HepG2 (cell line): Measurements from ENCODE around the gene NOC2L. TPM values are rescaled to one million over a fixed set of nuclear protein-coding genes. Genes with fewer than 3 reads are reported as not detected.

Experiments
- AKAP8 ChIP-seq: sonication (generic); formaldehyde crosslinking; IDR thresholded peaks from 2 replicates; pipeline ENCODE4 v1.5.1; 2020; ENCODE audit warnings: mild to moderate bottlenecking, missing genetic modification reagents
- ARID4A ChIP-seq: sonication (generic); formaldehyde crosslinking; IDR thresholded peaks from 2 replicates; pipeline ENCODE4 v1.5.0; 2020; ENCODE audit warnings: mild to moderate bottlenecking, missing genetic modification reagents, borderline replicate concordance
- KAT7 ChIP-seq: IDR thresholded peaks from 2 replicates; pipeline ENCODE4 v1.6.1; 2018; ENCODE audit warnings: borderline replicate concordance, missing compliant biosample characterization
- KDM5A ChIP-seq: fragments of 200-600 bp; sonication (generic); IDR thresholded peaks from 2 replicates; pipeline ENCODE4 v1.7.0; 2018; ENCODE audit warnings: antibody characterized with exemption, mild to moderate bottlenecking, low read length, borderline replicate concordance
- MED1 ChIP-seq: sonication (generic); formaldehyde crosslinking; IDR thresholded peaks from 2 replicates; pipeline ENCODE4 v1.4.0; 2020; ENCODE audit warnings: missing genetic modification reagents
- NR2F6 ChIP-seq, 2 experiments: IDR thresholded peaks; 2 replicates each; pipeline ENCODE4 v1.6.1; 2016; ENCODE audit warnings: antibody characterized with exemption in 1 of 2, mild to moderate bottlenecking in 1 of 2
- SMAD3 ChIP-seq: sonication (generic); formaldehyde crosslinking; IDR thresholded peaks from 2 replicates; pipeline ENCODE4 v1.4.0; 2020; ENCODE audit warnings: missing genetic modification reagents
- SOX5 ChIP-seq: IDR thresholded peaks from 2 replicates; pipeline ENCODE4 v1.6.1; 2016; ENCODE audit warnings: borderline replicate concordance
- SUZ12 ChIP-seq: fragments of 150-350 bp; IDR thresholded peaks from 2 replicates; pipeline ENCODE4 v1.6.1; 2014; ENCODE audit warnings: low read depth, low read length
- TCF7 ChIP-seq: sonication (generic); IDR thresholded peaks from 2 replicates; pipeline ENCODE4 v1.6.1; 2016; ENCODE audit warnings: antibody characterized with exemption, low read depth
- TGIF2 ChIP-seq: IDR thresholded peaks from 2 replicates; pipeline ENCODE4 v1.6.1; 2016; ENCODE audit warnings: control low read depth, missing compliant biosample characterization
- YEATS4 ChIP-seq: sonication (generic); formaldehyde crosslinking; IDR thresholded peaks from 2 replicates; pipeline ENCODE4 v1.4.0; 2020; ENCODE audit warnings: missing genetic modification reagents, borderline replicate concordance
- ZBTB7A ChIP-seq: sonication (generic); formaldehyde crosslinking; IDR thresholded peaks from 2 replicates; pipeline ENCODE4 v1.8.0; 2022; ENCODE audit warnings: mild to moderate bottlenecking, missing genetic modification reagents
- ZKSCAN8 ChIP-seq: IDR thresholded peaks from 2 replicates; pipeline ENCODE4 v1.6.1; 2016; ENCODE audit warnings: borderline replicate concordance, missing genetic modification reagents, missing compliant biosample characterization
- ZNF343 ChIP-seq: sonication (generic); formaldehyde crosslinking; IDR thresholded peaks from 2 replicates; pipeline ENCODE4 v1.4.0; 2020; ENCODE audit warnings: mild to moderate bottlenecking, missing genetic modification reagents
- ZNF563 ChIP-seq: sonication (generic); formaldehyde crosslinking; IDR thresholded peaks from 2 replicates; pipeline ENCODE4 v1.8.0; 2022; ENCODE audit warnings: mild to moderate bottlenecking, moderate library complexity, missing genetic modification reagents
- ZNF577 ChIP-seq: sonication (generic); formaldehyde crosslinking; IDR thresholded peaks from 2 replicates; pipeline ENCODE4 v1.4.0; 2020; ENCODE audit warnings: mild to moderate bottlenecking, low read depth, missing genetic modification reagents, borderline replicate concordance
- ZNF768 ChIP-seq: sonication (generic); formaldehyde crosslinking; IDR thresholded peaks from 2 replicates; pipeline ENCODE4 v1.4.0; 2020; ENCODE audit warnings: missing genetic modification reagents
- ZNF773 ChIP-seq: sonication (generic); formaldehyde crosslinking; IDR thresholded peaks from 2 replicates; pipeline ENCODE4 v1.4.0; 2020; ENCODE audit warnings: missing genetic modification reagents, borderline replicate concordance
- ZNF777 ChIP-seq: sonication (generic); formaldehyde crosslinking; IDR thresholded peaks from 2 replicates; pipeline ENCODE4 v1.4.0; 2020; ENCODE audit warnings: missing genetic modification reagents
- ZSCAN20 ChIP-seq: sonication (generic); formaldehyde crosslinking; IDR thresholded peaks from 2 replicates; pipeline ENCODE4 v1.4.0; 2020; ENCODE audit warnings: missing genetic modification reagents, mild to moderate bottlenecking, borderline replicate concordance
- polyA plus RNA-seq, 8 experiments: library from polyadenylated mRNA; depleted of rRNA in 3 of 8; stranded (reverse) in 7 of 8; unstranded in 1 of 8; fragments of >200 nt; fragmentation: Illumina TruSeq in 4 of 8; extraction: Trizol in 4 of 8; gene quantifications; 2 replicates each; pipeline versions ENCODE4 v1.2.1 to v1.2.3, GENCODE V29; 2011 to 2016; ENCODE audit warnings: low read depth in 4 of 8, missing spikeins in 1 of 8, mixed read lengths in 1 of 8; ENCODE audit not compliant: insufficient read depth in 1 of 8
- total RNA-seq, 5 experiments: library from RNA; depleted of rRNA; stranded (reverse); fragments of >200 nt; fragmentation: Illumina TruSeq; extraction: Trizol; gene quantifications; 2 replicates each; pipeline ENCODE4 v1.2.3, GENCODE V29; 2016; ENCODE audit warnings: low read depth in 1 of 5
- TF ChIP-seq, protein P1 (sequence below): sonication (generic); formaldehyde crosslinking; IDR thresholded peaks from 2 replicates; pipeline ENCODE4 v1.5.0; 2020; ENCODE audit warnings: mild to moderate bottlenecking, missing genetic modification reagents, moderate library complexity
- TF ChIP-seq, protein P2 (sequence below): IDR thresholded peaks from 2 replicates; pipeline ENCODE4 v1.6.1; 2016; ENCODE audit warnings: missing genetic modification reagents, missing compliant biosample characterization

NOC2L gene
- total and polyA plus RNA-seq, 2 of the 13 experiments (the other 11 are each of a cell fraction or from before 2014, with no cell fraction given) = 32.0 to 103 TPM

DNA sequence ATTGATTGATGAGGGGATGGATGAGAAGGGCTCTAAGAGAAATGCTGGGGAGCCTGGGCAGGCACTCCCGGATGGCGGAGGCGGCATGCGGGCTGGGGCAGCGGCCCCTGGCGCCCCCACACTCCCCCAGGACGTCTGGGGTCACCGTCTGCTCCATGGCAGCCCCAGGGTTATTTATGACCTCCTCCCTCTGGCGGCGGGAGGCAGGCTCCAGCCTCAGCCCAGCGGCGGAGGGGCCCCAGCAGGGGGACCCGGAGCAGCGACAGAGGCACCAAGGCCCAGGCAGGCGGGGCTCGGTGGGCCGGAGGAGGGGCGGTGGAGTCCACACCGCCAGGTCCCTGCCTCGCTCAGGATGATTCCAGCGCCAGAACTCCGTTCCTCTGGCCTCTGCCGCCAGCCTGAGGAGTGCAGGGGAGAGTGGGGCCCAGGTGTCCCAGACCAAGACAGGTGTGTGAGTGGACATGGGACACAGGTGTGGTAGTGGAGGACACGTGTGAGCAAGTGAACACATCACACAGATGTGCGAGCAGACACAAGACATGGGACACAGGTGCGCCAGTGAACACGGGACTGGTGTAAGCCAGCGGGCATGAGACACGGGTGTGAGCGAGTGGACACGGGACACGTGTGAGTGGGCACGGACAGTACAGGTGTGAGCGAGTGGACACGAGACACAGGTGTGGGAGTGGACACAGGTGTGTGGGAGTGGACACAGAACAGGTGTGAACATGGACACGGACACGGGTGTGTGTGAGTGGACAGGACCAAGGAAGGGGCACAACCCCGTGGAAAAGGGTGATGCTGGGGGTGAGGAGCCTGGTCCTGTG lies 37.8 kb downstream of the NOC2L start (continued):
- TF ChIP-seq, protein P1, sequence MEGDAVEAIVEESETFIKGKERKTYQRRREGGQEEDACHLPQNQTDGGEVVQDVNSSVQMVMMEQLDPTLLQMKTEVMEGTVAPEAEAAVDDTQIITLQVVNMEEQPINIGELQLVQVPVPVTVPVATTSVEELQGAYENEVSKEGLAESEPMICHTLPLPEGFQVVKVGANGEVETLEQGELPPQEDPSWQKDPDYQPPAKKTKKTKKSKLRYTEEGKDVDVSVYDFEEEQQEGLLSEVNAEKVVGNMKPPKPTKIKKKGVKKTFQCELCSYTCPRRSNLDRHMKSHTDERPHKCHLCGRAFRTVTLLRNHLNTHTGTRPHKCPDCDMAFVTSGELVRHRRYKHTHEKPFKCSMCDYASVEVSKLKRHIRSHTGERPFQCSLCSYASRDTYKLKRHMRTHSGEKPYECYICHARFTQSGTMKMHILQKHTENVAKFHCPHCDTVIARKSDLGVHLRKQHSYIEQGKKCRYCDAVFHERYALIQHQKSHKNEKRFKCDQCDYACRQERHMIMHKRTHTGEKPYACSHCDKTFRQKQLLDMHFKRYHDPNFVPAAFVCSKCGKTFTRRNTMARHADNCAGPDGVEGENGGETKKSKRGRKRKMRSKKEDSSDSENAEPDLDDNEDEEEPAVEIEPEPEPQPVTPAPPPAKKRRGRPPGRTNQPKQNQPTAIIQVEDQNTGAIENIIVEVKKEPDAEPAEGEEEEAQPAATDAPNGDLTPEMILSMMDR (CRISPR knock-in tag) = peak; percentile 57
- TF ChIP-seq ZNF563 (CRISPR knock-in tag) (no peak), SOX5 (no peak), ZNF343 (CRISPR knock-in tag) (no peak), SUZ12 (0 out of 2 replicates have a peak, but pooled peaks have one; percentile 28), NR2F6 (IDR thresholded peaks at IDR 0.05) (no peak), NR2F6 (CRISPR knock-in tag; IDR thresholded peaks at IDR 0.05) (peak; percentile 41; the same call in 1 of the 2 replicates), ZBTB7A (CRISPR knock-in tag) (no peak), ARID4A (CRISPR knock-in tag) (no peak; the same call in 1 of the 2 replicates), ZSCAN20 (CRISPR knock-in tag) (no peak), ZNF577 (CRISPR knock-in tag) (no peak), YEATS4 (CRISPR knock-in tag) (no peak), AKAP8 (CRISPR knock-in tag) (no peak), TGIF2 (CRISPR knock-in tag) (no peak), KDM5A (no peak), ZNF768 (peak; percentile 70; the same call in 1 of the 2 replicates), MED1 (CRISPR knock-in tag) (no peak), ZNF773 (CRISPR knock-in tag) (no peak), TCF7 (no peak), SMAD3 (CRISPR knock-in tag) (no peak), ZNF777 (CRISPR knock-in tag) (peak; percentile 27; the same call in 1 of the 2 replicates), ZKSCAN8 (CRISPR knock-in tag) (no peak), KAT7 (CRISPR knock-in tag) (no peak)
- TF ChIP-seq, protein P2, sequence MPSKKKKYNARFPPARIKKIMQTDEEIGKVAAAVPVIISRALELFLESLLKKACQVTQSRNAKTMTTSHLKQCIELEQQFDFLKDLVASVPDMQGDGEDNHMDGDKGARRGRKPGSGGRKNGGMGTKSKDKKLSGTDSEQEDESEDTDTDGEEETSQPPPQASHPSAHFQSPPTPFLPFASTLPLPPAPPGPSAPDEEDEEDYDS (CRISPR knock-in tag) = no peak
